Measurements from ENCODE around the gene REEP1.

REEP1 gene

DNA sequence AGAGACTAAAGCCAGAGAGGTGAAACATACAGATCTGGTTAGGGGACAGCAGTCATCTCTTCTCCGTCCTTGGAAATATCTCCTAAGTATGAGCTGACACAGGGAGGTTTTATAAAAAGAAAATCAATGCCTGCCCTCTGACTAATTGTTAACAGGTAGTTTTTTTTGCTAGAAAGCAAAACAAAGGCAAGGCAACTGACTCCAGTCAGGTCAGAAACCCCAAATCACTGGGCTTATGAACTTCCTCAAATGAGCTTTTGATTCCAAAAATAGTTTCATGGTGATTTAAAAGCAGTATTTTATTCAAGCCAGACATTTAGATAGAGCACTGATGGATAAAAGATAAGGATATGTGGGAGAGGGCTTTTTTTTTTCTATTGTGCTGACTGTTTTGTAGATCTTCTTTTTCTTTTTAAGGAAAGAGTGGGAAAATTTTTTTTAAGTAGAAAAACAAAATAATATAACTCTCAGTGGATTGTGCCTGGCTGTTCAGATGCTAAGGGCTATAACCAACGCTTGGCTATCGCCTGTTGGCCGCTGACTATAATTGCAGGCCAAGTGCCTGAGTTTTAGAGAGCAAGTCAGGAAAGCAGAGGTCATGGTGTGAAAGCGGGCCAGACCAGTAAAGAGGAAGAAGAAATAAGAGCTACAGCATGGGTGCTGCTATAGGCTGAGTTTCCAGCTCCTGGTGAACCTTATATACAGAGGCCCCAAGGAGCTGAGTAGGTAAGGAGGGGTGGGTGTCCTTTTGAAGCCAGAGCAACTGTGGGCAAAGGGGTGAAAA, 93.3 kb downstream of the REEP1 start:
- no peak overlapping the region for H3K4me3 ChIP-seq (replicated peaks in 1 of 2; ENCODE audit: low read depth in 2 of 2, low read length in 2 of 2)
- TF ChIP-seq, protein P1, sequence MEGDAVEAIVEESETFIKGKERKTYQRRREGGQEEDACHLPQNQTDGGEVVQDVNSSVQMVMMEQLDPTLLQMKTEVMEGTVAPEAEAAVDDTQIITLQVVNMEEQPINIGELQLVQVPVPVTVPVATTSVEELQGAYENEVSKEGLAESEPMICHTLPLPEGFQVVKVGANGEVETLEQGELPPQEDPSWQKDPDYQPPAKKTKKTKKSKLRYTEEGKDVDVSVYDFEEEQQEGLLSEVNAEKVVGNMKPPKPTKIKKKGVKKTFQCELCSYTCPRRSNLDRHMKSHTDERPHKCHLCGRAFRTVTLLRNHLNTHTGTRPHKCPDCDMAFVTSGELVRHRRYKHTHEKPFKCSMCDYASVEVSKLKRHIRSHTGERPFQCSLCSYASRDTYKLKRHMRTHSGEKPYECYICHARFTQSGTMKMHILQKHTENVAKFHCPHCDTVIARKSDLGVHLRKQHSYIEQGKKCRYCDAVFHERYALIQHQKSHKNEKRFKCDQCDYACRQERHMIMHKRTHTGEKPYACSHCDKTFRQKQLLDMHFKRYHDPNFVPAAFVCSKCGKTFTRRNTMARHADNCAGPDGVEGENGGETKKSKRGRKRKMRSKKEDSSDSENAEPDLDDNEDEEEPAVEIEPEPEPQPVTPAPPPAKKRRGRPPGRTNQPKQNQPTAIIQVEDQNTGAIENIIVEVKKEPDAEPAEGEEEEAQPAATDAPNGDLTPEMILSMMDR (IDR thresholded peaks at IDR 0.05; ENCODE audit: low read depth, low read length) = no peak

DNA sequence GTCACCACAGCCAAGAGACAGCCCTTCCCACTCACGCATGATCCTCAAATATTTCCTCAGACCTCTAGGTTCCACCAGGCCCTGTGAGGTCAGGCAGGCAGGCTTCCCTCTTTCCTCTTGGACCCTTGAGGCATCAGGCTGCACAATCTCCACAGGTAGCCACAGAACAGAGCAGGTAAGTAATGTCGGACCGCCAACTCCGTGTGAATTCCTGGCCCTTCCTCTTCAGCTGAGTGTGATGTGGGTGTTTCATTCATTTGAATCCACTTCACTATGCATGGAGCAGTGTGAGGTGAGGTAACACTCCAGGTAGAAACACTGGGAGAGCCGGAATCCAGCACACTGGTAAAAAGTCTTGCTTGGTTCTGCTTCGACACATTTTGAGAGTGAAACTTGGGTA, 94.2 kb downstream of the REEP1 start:
- no peak for DNase-seq (ENCODE audit: low read depth in 2 of 2)
- no peak overlapping the region for H3K4me3 ChIP-seq (replicated peaks in 1 of 2; ENCODE audit: low read depth in 2 of 2, low read length in 2 of 2)
- TF ChIP-seq, protein P1 (IDR thresholded peaks at IDR 0.05; ENCODE audit: low read depth, low read length) = no peak

More for the DNA sequence above, 93.3 kb downstream of the REEP1 start:
- DNase-seq (ENCODE audit: low read depth in 2 of 2) = no peak

DNA sequence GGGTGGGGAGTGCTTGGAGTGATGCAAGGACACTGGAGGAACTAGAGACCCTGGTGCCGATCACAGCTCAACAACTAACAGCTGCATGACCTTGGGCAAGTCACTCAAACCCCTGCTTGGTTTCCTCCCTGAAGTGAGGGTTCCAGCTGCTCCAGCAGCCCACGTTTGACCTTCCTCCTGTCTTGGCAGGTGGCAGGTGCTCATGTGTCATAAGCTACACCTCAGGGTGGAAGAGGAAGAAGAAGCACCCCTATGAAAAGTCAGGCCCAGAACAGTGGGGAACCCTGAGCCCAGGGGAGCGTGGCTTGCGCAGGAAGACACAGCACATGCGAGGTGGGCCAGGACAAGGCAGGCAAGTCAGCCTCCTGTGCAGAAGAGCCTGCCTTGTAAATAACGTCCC, 95.8 kb downstream of the REEP1 start:
- DNase-seq (ENCODE audit: low read depth in 2 of 2) = no peak
- TF ChIP-seq, protein P1 (IDR thresholded peaks at IDR 0.05; ENCODE audit: low read depth, low read length) = no peak
- no peak overlapping the region for H3K4me3 ChIP-seq (replicated peaks in 1 of 2; ENCODE audit: low read depth in 2 of 2, low read length in 2 of 2)

DNA sequence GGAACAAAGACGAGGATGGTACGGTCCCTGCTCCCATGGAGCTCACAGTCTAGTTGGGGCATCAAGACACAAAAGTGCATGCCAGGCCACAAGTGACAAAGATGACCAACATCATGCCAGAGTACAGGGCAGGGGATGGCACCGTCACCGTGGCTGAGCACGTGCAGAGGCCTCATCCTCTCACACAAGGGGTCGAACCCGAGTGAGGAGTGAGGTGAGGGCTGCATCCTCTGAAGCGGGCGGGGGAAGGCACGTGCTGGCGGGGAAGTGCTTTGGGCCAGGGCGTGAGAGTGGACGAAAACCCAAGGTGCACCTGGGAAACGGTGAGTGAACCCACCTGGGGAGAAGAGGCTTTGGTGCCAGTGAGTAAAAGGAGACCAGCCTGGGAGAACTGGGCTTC, 97.2 kb downstream of the REEP1 start:
- DNase-seq (ENCODE audit: low read depth in 2 of 2) = no peak
- TF ChIP-seq, protein P1 (IDR thresholded peaks at IDR 0.05; ENCODE audit: low read depth, low read length) = no peak

DNA sequence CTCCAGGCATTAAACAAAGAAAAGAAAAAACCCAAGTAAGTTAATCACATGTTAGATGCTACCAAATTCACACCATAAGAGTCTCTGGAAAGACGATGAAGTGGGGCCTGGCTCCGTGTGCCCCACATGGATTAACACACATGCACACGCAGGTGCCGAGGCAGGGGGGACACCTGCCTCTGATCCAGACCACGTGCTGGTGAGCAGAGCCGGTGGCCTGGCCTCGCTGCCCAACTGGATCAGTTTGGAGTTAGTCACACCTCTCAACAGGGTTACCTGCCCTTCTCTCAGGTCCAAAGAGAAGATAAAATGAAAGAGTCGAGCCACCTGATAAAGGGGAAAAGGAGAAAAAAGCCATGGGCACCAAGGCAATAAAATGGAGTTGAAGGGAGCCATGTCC, 97.7 kb downstream of the REEP1 start:
- TF ChIP-seq, protein P1 (IDR thresholded peaks at IDR 0.05; ENCODE audit: low read depth, low read length) = no peak
- H3K4me3 ChIP-seq (replicated peaks in 1 of 2; ENCODE audit: low read depth in 2 of 2, low read length in 2 of 2) = no peak overlapping the region
- DNase-seq (ENCODE audit: low read depth in 2 of 2) = no peak

More for the DNA sequence above, 97.2 kb downstream of the REEP1 start:
- H3K4me3 ChIP-seq (replicated peaks in 1 of 2; ENCODE audit: low read depth in 2 of 2, low read length in 2 of 2) = no peak overlapping the region

DNA sequence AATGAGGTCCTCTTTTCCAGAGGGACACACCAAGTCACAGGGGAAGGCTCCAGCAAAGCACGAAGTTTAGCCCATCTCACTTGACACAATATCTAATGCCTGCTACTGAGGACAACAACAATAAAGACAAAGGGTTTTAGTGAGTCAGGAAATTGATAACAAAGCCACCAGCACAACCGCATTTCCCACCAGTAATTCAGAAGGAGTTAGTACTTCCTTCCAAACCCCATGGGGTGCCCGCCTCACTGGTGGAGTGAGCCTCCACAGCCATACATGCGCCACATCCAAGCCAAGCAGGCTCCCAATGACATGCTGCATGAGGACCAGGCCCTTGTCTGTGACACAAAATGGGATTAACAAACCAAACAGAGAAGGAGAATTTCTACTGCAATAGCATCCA, 98.1 kb downstream of the REEP1 start:
- no peak for DNase-seq (ENCODE audit: low read depth in 2 of 2)
- TF ChIP-seq, protein P1 (IDR thresholded peaks at IDR 0.05; ENCODE audit: low read depth, low read length) = no peak
- no peak overlapping the region for H3K4me3 ChIP-seq (replicated peaks in 1 of 2; ENCODE audit: low read depth in 2 of 2, low read length in 2 of 2)

DNA sequence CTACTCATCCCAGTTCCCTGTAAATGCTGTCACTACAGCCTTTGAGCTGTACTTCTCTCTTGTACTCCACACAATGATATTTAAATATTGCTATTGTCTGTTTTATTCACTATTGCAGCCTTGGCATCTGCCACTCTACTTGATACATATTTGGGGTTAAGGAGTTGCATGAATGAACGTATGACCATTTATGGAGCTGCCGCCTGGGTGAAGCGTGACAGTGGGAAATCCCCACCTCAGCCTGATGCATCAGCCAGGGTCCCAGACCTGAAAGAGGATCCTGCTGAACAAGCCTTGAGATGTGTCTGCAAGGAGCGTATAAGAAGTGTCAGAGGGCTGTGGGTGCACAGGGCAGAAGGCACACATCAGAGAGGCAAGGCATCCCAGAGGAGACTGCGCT, 99.1 kb downstream of the REEP1 start:
- TF ChIP-seq, protein P1 (IDR thresholded peaks at IDR 0.05; ENCODE audit: low read depth, low read length) = no peak
- H3K4me3 ChIP-seq (replicated peaks in 1 of 2; ENCODE audit: low read depth in 2 of 2, low read length in 2 of 2) = no peak overlapping the region
- DNase-seq (ENCODE audit: low read depth in 2 of 2) = no peak
